ENCODE measurements around the gene ATP2B1. TPM values are rescaled to one million over a fixed set of nuclear protein-coding genes. Genes with fewer than 3 reads are reported as not detected.

ATP2B1 gene
- total and polyA plus RNA-seq, 7 experiments from 2014 or later: 11.0 to 101 (median 43.3) TPM

DNA sequence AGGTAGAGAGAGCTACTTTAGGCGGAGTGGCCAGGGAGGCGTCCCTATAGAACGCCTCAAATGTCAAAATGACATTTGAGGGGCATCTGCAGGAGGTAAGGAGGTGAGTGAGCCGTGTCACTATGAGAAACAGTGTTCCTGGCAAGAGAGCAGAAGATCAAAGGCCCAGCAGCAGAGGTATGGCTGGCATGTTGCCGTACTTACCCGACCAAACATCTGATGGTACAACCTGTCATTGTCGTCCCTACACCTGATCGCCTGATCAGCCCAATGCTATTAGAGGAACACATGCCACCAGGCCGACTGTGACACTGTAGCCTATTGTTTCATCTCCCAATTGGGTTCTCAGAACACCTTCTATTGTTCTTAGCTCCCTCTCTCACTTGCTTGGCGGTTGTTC is 148.9 kb downstream of the ATP2B1 start:
- intact Hi-C loops (cut with micrococcal nuclease): no loop called here
- Mint-ChIP-seq H3K4me1 (peaks cover 0 to 1% (median 0%) of the 10 kb centered on the region in 7 donors), H3K27me3 (peaks cover 0 to 4% (median 0%) of the 10 kb centered on the region in 5 donors), H3K4me3 (no peak overlapping the region), H3K27ac (no peak overlapping the region), H3K9me3 (no peaks in the 10 kb centered on the region), H3K36me3 (peaks cover 0 to 5% (median 3%) of the 10 kb centered on the region in 5 donors)
- Histone ChIP-seq H3K27ac (ENCODE audit: low read depth, low read length) (no peak overlapping the region), H3K4me3 (ENCODE audit: low read length) (no peak overlapping the region), H3K36me3 (ENCODE audit: control insufficient read depth in 2 of 3, insufficient read depth in 3 of 3, low read length in 3 of 3) (no peaks in the 10 kb centered on the region), H3K4me1 (ENCODE audit: control insufficient read depth in 2 of 2, insufficient read depth in 2 of 2, low read length in 2 of 2) (no peaks in the 10 kb centered on the region), H3K27me3 (ENCODE audit: control insufficient read depth in 2 of 2, insufficient read depth in 2 of 2, low read length in 2 of 2) (no peaks in the 10 kb centered on the region), H3K9me3 (ENCODE audit: control insufficient read depth in 2 of 3, low read length in 3 of 3) (no peaks in the 10 kb centered on the region)
- ChIA-PET POLR2A (no interaction called here), CTCF (interaction anchor here (0.5 kb wide), 1 partner anchor 1769 kb away, joined by 3 read pairs; no protein-coding TSS in a partner anchor)
- ATAC-seq (no peak), DNase-seq (no peak)

GRCh38 chr12:89556976-89557375 is 151.7 kb downstream of the ATP2B1 start:
- intact Hi-C loops (cut with micrococcal nuclease): no loop called here
- no peak overlapping the region for H3K27ac Mint-ChIP-seq
- H3K9me3 Mint-ChIP-seq: peaks cover 0 to 5% (median 0%) of the 10 kb centered on the region in 11 donors
- no peaks in the 10 kb centered on the region for H3K36me3 ChIP-seq (ENCODE audit: control insufficient read depth in 2 of 3, insufficient read depth in 3 of 3, low read length in 3 of 3)
- no peak overlapping the region for H3K27ac ChIP-seq (ENCODE audit: low read depth, low read length)
- no peak overlapping the region for H3K4me3 Mint-ChIP-seq
- H3K9me3 ChIP-seq (ENCODE audit: control insufficient read depth in 2 of 3, low read length in 3 of 3): no peaks in the 10 kb centered on the region
- no peaks in the 10 kb centered on the region for H3K4me1 ChIP-seq (ENCODE audit: control insufficient read depth in 2 of 2, insufficient read depth in 2 of 2, low read length in 2 of 2)
- peaks cover 3 to 9% (median 8%) of the 10 kb centered on the region in 5 donors for H3K36me3 Mint-ChIP-seq
- no peak overlapping the region for H3K4me3 ChIP-seq (ENCODE audit: low read length)
- POLR2A ChIA-PET: no interaction called here
- DNase-seq (no peak), ATAC-seq (no peak)
- CTCF ChIA-PET: no interaction called here
- H3K27me3 ChIP-seq (ENCODE audit: control insufficient read depth in 2 of 2, insufficient read depth in 2 of 2, low read length in 2 of 2): no peaks in the 10 kb centered on the region
- no peaks in the 10 kb centered on the region for H3K4me1 Mint-ChIP-seq
- peaks cover 0 to 10% (median 4%) of the 10 kb centered on the region in 5 donors for H3K27me3 Mint-ChIP-seq

GRCh38 chr12:89552376-89552775 is 156.3 kb downstream of the ATP2B1 start:
- ATAC-seq: no peak
- no peaks in the 10 kb centered on the region for H3K4me1 ChIP-seq (ENCODE audit: control insufficient read depth in 2 of 2, insufficient read depth in 2 of 2, low read length in 2 of 2)

GRCh38 chr12:89551747-89552146 is 156.9 kb downstream of the ATP2B1 start:
- no peak overlapping the region for H3K4me3 ChIP-seq (ENCODE audit: low read length)
- Mint-ChIP-seq H3K4me1 (no peaks in the 10 kb centered on the region), H3K36me3 (peaks cover 2 to 10% (median 5%) of the 10 kb centered on the region in 5 donors), H3K27me3 (peaks cover 0 to 14% (median 4%) of the 10 kb centered on the region in 5 donors), H3K9me3 (peaks cover 0 to 5% (median 0%) of the 10 kb centered on the region in 11 donors), H3K4me3 (no peak overlapping the region), H3K27ac (no peak overlapping the region)
- no peak overlapping the region for H3K27ac ChIP-seq (ENCODE audit: low read depth, low read length)
- intact Hi-C loops (cut with micrococcal nuclease): no loop called here
- no peaks in the 10 kb centered on the region for H3K36me3 ChIP-seq (ENCODE audit: control insufficient read depth in 2 of 3, insufficient read depth in 3 of 3, low read length in 3 of 3)
- H3K4me1 ChIP-seq (ENCODE audit: control insufficient read depth in 2 of 2, insufficient read depth in 2 of 2, low read length in 2 of 2): no peaks in the 10 kb centered on the region
- H3K27me3 ChIP-seq (ENCODE audit: control insufficient read depth in 2 of 2, insufficient read depth in 2 of 2, low read length in 2 of 2): no peaks in the 10 kb centered on the region
- ATAC-seq: no peak
- DNase-seq: no peak
- ChIA-PET POLR2A (interaction anchor here (0.6 kb wide), 1 partner anchor 375 kb away, joined by 3 read pairs; no protein-coding TSS in a partner anchor), CTCF (interaction anchor here (1.2 kb wide), 1 partner anchor 9 kb away, joined by 4 read pairs; no protein-coding TSS in a partner anchor)
- H3K9me3 ChIP-seq (ENCODE audit: control insufficient read depth in 2 of 3, low read length in 3 of 3): no peaks in the 10 kb centered on the region

More at GRCh38 chr12:89552376-89552775, 156.3 kb downstream of the ATP2B1 start:
- DNase-seq: no peak
- H3K27ac ChIP-seq (ENCODE audit: low read depth, low read length): no peak overlapping the region
- ChIA-PET CTCF (interaction anchor here (1.2 kb wide), 1 partner anchor 9 kb away, joined by 4 read pairs; no protein-coding TSS in a partner anchor), POLR2A (no interaction called here)
- Mint-ChIP-seq H3K9me3 (peaks cover 0 to 5% (median 0%) of the 10 kb centered on the region in 11 donors), H3K4me1 (no peaks in the 10 kb centered on the region), H3K27ac (no peak overlapping the region), H3K36me3 (peaks cover 2 to 10% (median 5%) of the 10 kb centered on the region in 5 donors), H3K27me3 (peaks cover 0 to 10% (median 4%) of the 10 kb centered on the region in 5 donors), H3K4me3 (no peak overlapping the region)
- intact Hi-C loops (cut with micrococcal nuclease): no loop called here
- no peaks in the 10 kb centered on the region for H3K27me3 ChIP-seq (ENCODE audit: control insufficient read depth in 2 of 2, insufficient read depth in 2 of 2, low read length in 2 of 2)
- H3K36me3 ChIP-seq (ENCODE audit: control insufficient read depth in 2 of 3, insufficient read depth in 3 of 3, low read length in 3 of 3): no peaks in the 10 kb centered on the region
- no peak overlapping the region for H3K4me3 ChIP-seq (ENCODE audit: low read length)
- H3K9me3 ChIP-seq (ENCODE audit: control insufficient read depth in 2 of 3, low read length in 3 of 3): no peaks in the 10 kb centered on the region

GRCh38 chr12:89547101-89547500 is 161.5 kb downstream of the ATP2B1 start:
- ATAC-seq: no peak
- H3K27ac Mint-ChIP-seq: no peak overlapping the region
- intact Hi-C loops (cut with micrococcal nuclease): loop anchor here (10.0 kb wide), 3 partner anchors 318 to 1778 kb away; no protein-coding TSS in a partner anchor
- peaks cover 0 to 5% (median 0%) of the 10 kb centered on the region in 5 donors for H3K27me3 Mint-ChIP-seq
- DNase-seq: no peak
- ChIA-PET CTCF (interaction anchor here (0.8 kb wide), 3 partner anchors 8 to 556 kb away, joined by 3 read pairs; no protein-coding TSS in a partner anchor), POLR2A (no interaction called here)
- H3K4me3 ChIP-seq (ENCODE audit: low read length): no peak overlapping the region
- no peaks in the 10 kb centered on the region for H3K9me3 ChIP-seq (ENCODE audit: control insufficient read depth in 2 of 3, low read length in 3 of 3)
- peaks cover 0 to 1% (median 0%) of the 10 kb centered on the region in 11 donors for H3K9me3 Mint-ChIP-seq
- H3K36me3 Mint-ChIP-seq: peaks cover 0 to 3% (median 0%) of the 10 kb centered on the region in 5 donors
- H3K27ac ChIP-seq (ENCODE audit: low read depth, low read length): no peak overlapping the region
- no peaks in the 10 kb centered on the region for H3K27me3 ChIP-seq (ENCODE audit: control insufficient read depth in 2 of 2, insufficient read depth in 2 of 2, low read length in 2 of 2)
- H3K4me3 Mint-ChIP-seq: peak overlapping the region in 1 of 10 donors; percentile 54
- H3K4me1 ChIP-seq (ENCODE audit: control insufficient read depth in 2 of 2, insufficient read depth in 2 of 2, low read length in 2 of 2): no peaks in the 10 kb centered on the region
- peaks cover 5 to 9% (median 6%) of the 10 kb centered on the region in 7 donors for H3K4me1 Mint-ChIP-seq
- no peaks in the 10 kb centered on the region for H3K36me3 ChIP-seq (ENCODE audit: control insufficient read depth in 2 of 3, insufficient read depth in 3 of 3, low read length in 3 of 3)

DNA sequence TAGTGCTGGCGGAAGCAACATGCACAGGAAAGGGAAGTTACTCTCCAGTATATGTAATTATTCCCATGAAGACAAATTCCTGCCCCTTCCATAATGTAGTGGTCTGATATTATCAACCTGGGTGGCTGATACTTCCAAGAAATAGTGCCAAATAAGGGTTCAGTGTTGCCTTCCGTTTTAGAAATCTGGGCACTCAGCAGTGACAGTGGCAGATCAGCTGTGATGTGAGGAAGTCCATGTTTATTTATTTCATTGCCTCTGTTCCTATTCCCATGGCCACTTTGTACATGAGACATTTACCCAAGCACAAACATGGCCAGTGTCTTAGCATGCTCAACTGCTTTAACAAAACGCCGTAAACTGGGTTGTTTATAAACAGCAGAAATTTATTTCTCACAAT is 162.5 kb downstream of the ATP2B1 start:
- ChIA-PET CTCF (interaction anchor here (4.4 kb wide), 1 partner anchor 558 kb away, joined by 57 read pairs; no protein-coding TSS in a partner anchor), POLR2A (no interaction called here)
- Histone ChIP-seq H3K4me3 (ENCODE audit: low read length) (no peak overlapping the region), H3K27ac (ENCODE audit: low read depth, low read length) (no peak overlapping the region), H3K27me3 (ENCODE audit: control insufficient read depth in 2 of 2, insufficient read depth in 2 of 2, low read length in 2 of 2) (no peaks in the 10 kb centered on the region), H3K4me1 (ENCODE audit: control insufficient read depth in 2 of 2, insufficient read depth in 2 of 2, low read length in 2 of 2) (no peaks in the 10 kb centered on the region), H3K9me3 (ENCODE audit: control insufficient read depth in 2 of 3, low read length in 3 of 3) (no peaks in the 10 kb centered on the region), H3K36me3 (ENCODE audit: control insufficient read depth in 2 of 3, insufficient read depth in 3 of 3, low read length in 3 of 3) (no peaks in the 10 kb centered on the region)
- intact Hi-C loops (cut with micrococcal nuclease): loop anchor here (10.0 kb wide), 3 partner anchors 319 to 1779 kb away; no protein-coding TSS in a partner anchor
- H3K4me1 Mint-ChIP-seq: peaks cover 5 to 10% (median 6%) of the 10 kb centered on the region in 7 donors
- ATAC-seq (no peak), DNase-seq (no peak)
- no peaks in the 10 kb centered on the region for H3K36me3 Mint-ChIP-seq
- peaks cover 0 to 2% (median 0%) of the 10 kb centered on the region in 11 donors for H3K9me3 Mint-ChIP-seq
- no peak overlapping the region for H3K27ac Mint-ChIP-seq
- peaks cover 0 to 4% (median 0%) of the 10 kb centered on the region in 5 donors for H3K27me3 Mint-ChIP-seq
- no peak overlapping the region for H3K4me3 Mint-ChIP-seq
